HG03469 (cell line): ENCODE data around the gene GGNBP2.

ENCODE experiments used
- ATAC-seq: cut with Tn5 transposase; IDR thresholded peaks from one replicate; pipeline ENCODE4 v1.9.1; 2021; ENCODE audit warnings: mild to moderate bottlenecking, moderate library complexity, moderate number of reproducible peaks; ENCODE audit not compliant: unreplicated experiment

The GGNBP2 gene

GRCh38 chr17:36628576-36628975, 83.9 kb downstream of the GGNBP2 start:
- ATAC-seq = no peak

- no peak for ATAC-seq
Measured at GRCh38 chr17:36629252-36629847, 84.6 kb downstream of the GGNBP2 start.

DNA sequence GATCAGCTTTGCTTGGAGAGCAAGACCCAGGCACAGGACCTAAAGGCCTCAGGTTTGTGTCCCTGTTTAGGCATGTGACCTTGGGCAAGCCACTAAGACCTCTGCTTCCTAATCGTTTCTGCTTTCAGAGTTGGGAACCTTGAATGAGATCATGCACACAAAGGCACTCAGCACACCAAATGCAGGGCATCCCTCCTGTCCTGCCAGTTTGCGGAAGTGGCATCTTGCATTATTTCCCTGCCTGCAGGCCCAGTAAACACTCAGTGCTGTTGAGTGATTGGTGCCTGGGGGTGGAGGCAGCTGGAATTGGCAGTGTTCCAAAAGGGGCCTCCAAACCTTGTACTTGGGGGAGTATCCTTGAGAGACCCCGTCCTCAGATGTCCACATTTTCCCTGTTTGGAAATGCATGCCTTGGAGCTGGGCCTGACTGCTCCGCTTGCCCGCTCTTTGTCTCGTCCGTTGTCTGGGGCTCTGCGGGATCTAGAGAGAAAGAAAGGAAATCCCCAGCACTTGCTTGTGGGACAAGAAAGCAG, 85.3 kb downstream of the GGNBP2 start:
- ATAC-seq = no peak

- ATAC-seq = no peak
Measured at GRCh38 chr17:36631022-36631421, 86.3 kb downstream of the GGNBP2 start.

DNA sequence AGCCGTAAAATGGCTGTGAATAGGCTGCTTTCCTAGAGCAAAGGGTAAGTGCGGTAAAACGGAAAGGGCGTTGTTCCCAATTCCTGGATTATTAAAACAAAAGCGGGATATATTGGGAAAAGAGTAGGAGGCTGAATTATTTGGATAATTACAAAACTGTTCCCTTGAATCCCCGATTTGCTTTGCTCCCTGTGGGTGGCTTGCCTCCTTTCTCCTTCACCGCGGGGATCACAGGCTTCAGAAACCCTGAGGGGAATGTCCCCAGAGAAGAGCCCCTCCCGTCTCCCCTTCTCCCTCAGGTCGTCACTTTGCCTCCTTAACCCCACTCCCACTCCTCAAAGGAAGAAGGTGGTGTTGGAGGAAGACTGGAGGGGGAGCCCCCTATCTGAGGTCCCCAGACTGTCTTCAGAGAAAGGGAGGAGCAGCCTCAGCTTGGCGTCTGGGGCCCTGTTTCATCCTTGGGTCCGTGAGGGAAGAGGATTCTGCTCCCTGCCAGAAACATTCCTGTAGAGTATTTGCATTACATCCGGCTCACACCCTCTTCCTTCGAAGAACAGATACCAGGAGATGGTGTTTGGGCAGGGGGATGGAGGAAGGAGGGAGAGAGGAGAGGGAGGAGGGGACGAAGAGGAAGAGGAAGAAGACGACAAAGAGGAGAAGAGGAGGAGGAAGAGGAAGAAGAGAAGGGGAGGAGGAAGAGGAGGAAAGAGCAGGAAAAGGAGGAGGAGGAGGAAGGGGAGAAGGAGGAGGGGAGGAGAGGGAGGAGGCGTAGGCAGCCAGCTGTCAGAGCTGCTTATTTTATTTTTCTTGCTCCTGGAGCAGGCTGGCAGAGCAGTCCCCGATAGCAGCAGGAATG, 88.4 kb downstream of the GGNBP2 start:
- ATAC-seq = no peak
